Esophagus muscularis mucosa (tissue), 4 donors: ENCODE results near the gene CD55. TPM values are rescaled to one million over a fixed set of nuclear protein-coding genes. Genes with fewer than 3 reads are reported as not detected.

Source experiments
- DNase-seq: peaks from one replicate; pipeline ENCODE4 v3.0.0-alpha.2; 2017; ENCODE audit errors: extremely low spot score
- H3K27ac ChIP-seq, 4 donors: fragments of 200-600 bp; sonication (generic); replicated peaks in 1 of 4; 1 replicate in 3 of 4; 2 replicates in 1 of 4; pipeline ENCODE4 v1.5.1; 2016 to 2019; ENCODE audit warnings: mild to moderate bottlenecking in 1 of 4
- H3K27me3 ChIP-seq, 4 donors: fragments of 200-600 bp; sonication (generic); one replicate each; pipeline versions ENCODE4 v1.5.1 to v1.6.0; 2016 to 2019
- H3K36me3 ChIP-seq, 4 donors: fragments of 200-600 bp; sonication (generic); one replicate each; pipeline ENCODE4 v1.5.1; 2016 to 2019
- H3K4me1 ChIP-seq, 4 donors: fragments of 200-600 bp; sonication (generic); one replicate each; pipeline ENCODE4 v1.5.1; 2016 to 2019
- H3K4me3 ChIP-seq, 4 donors: fragments of 200-600 bp; sonication (generic); 1 replicate in 2 of 4; 2 replicates in 2 of 4; pipeline ENCODE4 v1.5.1; 2016 to 2019; ENCODE audit warnings: mild to moderate bottlenecking in 4 of 4, moderate library complexity in 1 of 4
- H3K9me3 ChIP-seq, 4 donors: fragments of 200-600 bp; sonication (generic); 1 replicate in 3 of 4; 2 replicates in 1 of 4; pipeline ENCODE4 v1.5.1; 2016 to 2019
- CTCF ChIP-seq, 3 experiments: fragments of 200-600 bp in 2 of 3; fragments of 450-650 bp in 1 of 3; sonication (generic) in 2 of 3; IDR thresholded peaks; one replicate each; pipeline ENCODE4 v1.5.1; 2017 to 2019; ENCODE audit warnings: antibody characterized with exemption in 3 of 3, mild to moderate bottlenecking in 2 of 3, moderate library complexity in 1 of 3
- EP300 ChIP-seq: sonication (generic); formaldehyde crosslinking; IDR thresholded peaks from one replicate; pipeline ENCODE4 v1.6.1; 2017; ENCODE audit warnings: antibody characterized with exemption
- POLR2A ChIP-seq: fragments of 450-650 bp; IDR thresholded peaks from one replicate; pipeline ENCODE4 v1.6.1; 2017; ENCODE audit warnings: antibody characterized with exemption, moderate library complexity, mild to moderate bottlenecking, low read depth
- POLR2AphosphoS5 ChIP-seq, 2 donors: sonication (generic); formaldehyde crosslinking; IDR thresholded peaks; one replicate each; pipeline ENCODE4 v1.6.1; 2017; ENCODE audit warnings: antibody characterized with exemption in 2 of 2
- WGBS: methylation state at CpG from one replicate; pipeline ENCODE4 v1.1.5; 2018; 5-methylcytosine and 5-hydroxymethylcytosine counted together
- intact Hi-C: fragments of 100-400 bp; cut with DNase I; formaldehyde crosslinking; loops from one replicate; pipeline ENCODE4 v1.15.1; 2023
- total RNA-seq, 4 donors: library from RNA; depleted of rRNA; stranded (reverse); fragments of >200 nt; gene quantifications; one replicate each; pipeline versions ENCODE4 v1.1.0 to v1.2.1, GENCODE V29; 2016

CD55 gene
- total RNA-seq, 4 donors from 2014 or later, result 27.8 to 77.0 (median 47.4) TPM

DNA sequence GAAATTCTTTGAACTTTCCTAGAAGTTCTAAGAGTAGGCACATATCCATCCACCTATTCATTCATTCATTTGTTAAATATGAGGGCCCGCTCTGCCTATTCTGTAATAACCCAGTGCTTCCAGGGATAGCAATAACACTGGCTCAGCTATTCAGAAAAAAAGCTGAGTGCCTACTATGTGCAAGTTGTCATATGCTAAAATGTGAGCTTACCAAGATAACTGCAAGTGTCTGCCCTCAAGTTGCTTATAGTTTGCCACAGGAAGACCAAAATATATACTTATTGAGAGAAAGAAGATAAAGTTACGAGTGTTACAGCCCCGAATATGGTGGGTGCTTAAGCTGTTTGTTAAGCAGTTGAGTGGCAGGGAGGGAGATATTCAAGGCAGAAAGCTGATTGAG lies 39.6 kb downstream of the CD55 start:
- intact Hi-C loops, result no loop called here
- H3K27ac ChIP-seq, result no peak overlapping the region
- no peak for TF ChIP-seq EP300
- no peak for TF ChIP-seq CTCF (IDR thresholded peaks at IDR 0.05)
- no peak for TF ChIP-seq POLR2A
- no peak for TF ChIP-seq POLR2AphosphoS5 (IDR thresholded peaks at IDR 0.05)
- peaks cover 0 to 29% (median 18%) of the 10 kb centered on the region in 4 donors for H3K36me3 ChIP-seq
- WGBS, result 84% methylated on average over 3 of the region's 3 CpGs
- no peak overlapping the region for H3K4me3 ChIP-seq
- no peak for DNase-seq
- no peaks in the 10 kb centered on the region for H3K27me3 ChIP-seq
- H3K4me1 ChIP-seq, result no peaks in the 10 kb centered on the region
- H3K9me3 ChIP-seq, result no peaks in the 10 kb centered on the region

DNA sequence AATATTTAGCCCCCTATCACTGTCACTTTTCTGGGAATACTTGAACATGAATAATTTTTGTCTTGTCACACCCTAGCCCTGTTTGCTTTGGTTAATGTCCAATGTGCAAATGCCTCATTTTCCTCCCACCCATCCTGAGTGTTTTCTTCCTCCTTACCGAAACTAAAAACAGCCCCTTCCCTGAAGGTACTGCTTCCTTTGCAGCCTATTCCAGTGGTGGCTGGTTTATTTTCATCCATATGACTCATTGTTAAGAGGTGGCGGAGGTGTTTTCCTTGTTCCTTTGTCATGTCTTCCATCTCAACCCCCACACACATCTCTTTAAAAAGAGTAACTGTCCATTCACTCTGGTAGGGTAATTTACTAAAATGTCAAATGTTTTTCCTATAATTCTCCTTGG lies 40.4 kb downstream of the CD55 start:
- H3K4me1 ChIP-seq, result no peaks in the 10 kb centered on the region
- peaks cover 0 to 36% (median 20%) of the 10 kb centered on the region in 4 donors for H3K36me3 ChIP-seq
- no peaks in the 10 kb centered on the region for H3K9me3 ChIP-seq
- no peak overlapping the region for H3K4me3 ChIP-seq
- no peaks in the 10 kb centered on the region for H3K27me3 ChIP-seq
- DNase-seq, result no peak
- 62% methylated on average over 2 of the region's 2 CpGs for WGBS
- intact Hi-C loops, result no loop called here
- TF ChIP-seq POLR2AphosphoS5 (IDR thresholded peaks at IDR 0.05), result no peak
- no peak for TF ChIP-seq EP300
- TF ChIP-seq POLR2A, result no peak
- TF ChIP-seq CTCF (IDR thresholded peaks at IDR 0.05), result no peak
- H3K27ac ChIP-seq, result no peak overlapping the region

- WGBS, result 96% methylated on average over 6 of the region's 6 CpGs
- TF ChIP-seq CTCF (IDR thresholded peaks at IDR 0.05) (no peak), EP300 (no peak), POLR2AphosphoS5 (IDR thresholded peaks at IDR 0.05) (no peak), POLR2A (no peak)
- intact Hi-C loops, result no loop called here
Measured at GRCh38 chr1:207362962-207363860, 41.7 kb downstream of the CD55 start.

DNA sequence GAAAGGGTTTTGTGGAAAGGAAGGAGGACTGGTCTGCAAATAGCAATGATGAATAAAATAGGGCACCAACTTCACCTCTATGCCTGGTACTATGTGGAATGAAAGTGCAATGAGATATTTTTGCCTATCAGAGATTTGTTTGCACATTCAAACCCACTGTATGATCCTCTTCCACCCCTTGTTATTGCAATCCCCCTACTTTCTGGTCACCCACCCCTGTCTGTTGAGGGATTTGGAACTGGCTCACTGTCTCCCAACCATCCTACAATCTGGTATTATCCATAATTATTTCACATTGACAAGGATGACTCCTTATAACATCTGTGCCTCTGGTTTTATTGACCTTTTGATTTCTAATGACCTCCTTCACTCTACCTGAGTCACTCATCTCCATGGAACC lies 42.4 kb downstream of the CD55 start:
- Histone ChIP-seq H3K4me3 (no peak overlapping the region), H3K9me3 (no peaks in the 10 kb centered on the region), H3K27ac (no peak overlapping the region), H3K4me1 (no peaks in the 10 kb centered on the region), H3K36me3 (peaks cover 0 to 36% (median 20%) of the 10 kb centered on the region in 4 donors), H3K27me3 (no peaks in the 10 kb centered on the region)
- TF ChIP-seq POLR2AphosphoS5 (IDR thresholded peaks at IDR 0.05), result no peak
- TF ChIP-seq CTCF (IDR thresholded peaks at IDR 0.05), result no peak
- TF ChIP-seq EP300, result no peak
- no peak for TF ChIP-seq POLR2A
- no peak for DNase-seq
- intact Hi-C loops, result no loop called here

More at GRCh38 chr1:207362962-207363860, 41.7 kb downstream of the CD55 start:
- H3K27me3 ChIP-seq, result no peaks in the 10 kb centered on the region
- no peak overlapping the region for H3K4me3 ChIP-seq
- no peaks in the 10 kb centered on the region for H3K4me1 ChIP-seq
- H3K36me3 ChIP-seq, result peaks cover 0 to 36% (median 20%) of the 10 kb centered on the region in 4 donors
- H3K27ac ChIP-seq, result no peak overlapping the region
- H3K9me3 ChIP-seq, result no peaks in the 10 kb centered on the region
- DNase-seq, result no peak
